ENCODE results near the gene SCNM1.

Gene SCNM1

GRCh38 chr1:151165738-151166504 lies at the start of gene SCNM1, which contains the start of gene LYSMD1:
TSS of gene SCNM1 (plus strand) at chr1:151166144. CDS start at chr1:151166153, 9 bp downstream.
TSS of gene LYSMD1 (minus strand) at chr1:151165902. CDS start at chr1:151165258, 644 bp downstream.
- DNase-seq = peak; percentile 94

- DNase-seq = no peak
Measured at GRCh38 chr1:151124763-151125403, 41.1 kb upstream of the SCNM1 start.

GRCh38 chr1:151128800-151129199 lies 37.1 kb upstream of the SCNM1 start:
- DNase-seq = no peak

GRCh38 chr1:151130987-151131586 lies 34.9 kb upstream of the SCNM1 start:
- DNase-seq = peak; percentile 78 to 83

GRCh38 chr1:151131701-151132334 lies 34.1 kb upstream of the SCNM1 start:
- no peak for DNase-seq

GRCh38 chr1:151132335-151133017 lies 33.5 kb upstream of the SCNM1 start:
- no peak for DNase-seq

- no peak for DNase-seq
Measured at GRCh38 chr1:151133018-151133806, 32.7 kb upstream of the SCNM1 start.

- no peak for DNase-seq
Measured at GRCh38 chr1:151134396-151134795, 31.5 kb upstream of the SCNM1 start.

- no peak for DNase-seq
Measured at GRCh38 chr1:151134991-151135390, 31.0 kb upstream of the SCNM1 start.

- DNase-seq = no peak
Measured at GRCh38 chr1:151135433-151136385, 30.2 kb upstream of the SCNM1 start.

- DNase-seq = no peak
Measured at GRCh38 chr1:151137789-151138188, 28.2 kb upstream of the SCNM1 start.

- no peak for DNase-seq
Measured at GRCh38 chr1:151142411-151143056, 23.4 kb upstream of the SCNM1 start.

- no peak for DNase-seq
Measured at GRCh38 chr1:151143057-151143435, 22.9 kb upstream of the SCNM1 start.

- DNase-seq = no peak
Measured at GRCh38 chr1:151143986-151144385, 22.0 kb upstream of the SCNM1 start.

- DNase-seq = no peak
Measured at GRCh38 chr1:151144474-151145303, 21.3 kb upstream of the SCNM1 start.

GRCh38 chr1:151145304-151146071 lies 20.5 kb upstream of the SCNM1 start:
- DNase-seq = no peak

GRCh38 chr1:151146072-151146411 lies 19.9 kb upstream of the SCNM1 start:
- DNase-seq = no peak

GRCh38 chr1:151146412-151147131 lies 19.4 kb upstream of the SCNM1 start, which contains the start of gene SEMA6C:
TSS of gene SEMA6C (minus strand) at chr1:151146631. CDS start at chr1:151142621, 4,010 bp downstream.
- peak; percentile 79 to 84 for DNase-seq

All from activated CD4-positive, alpha-beta T cell treated with anti-CD3 and anti-CD28 coated beads for 4 hours (primary cell).